A549 (cell line): ENCODE data around the gene CACNA1C.
"Not testable (repeated sequence)": the region's sequence is repeated elsewhere in the genome, so short reads cannot be mapped to it uniquely, and the experiment has no call there.

ENCODE experiments used
- CEBPB ChIP-seq, 2 experiments: fragments of >200 bp in 1 of 2; sonication (Bioruptor Twin) in 1 of 2; formaldehyde crosslinking in 1 of 2; IDR thresholded peaks; 2 replicates each; pipeline ENCODE4 v1.6.1; 2012 to 2016
- CHD4 ChIP-seq: fragments of 200-600 bp; sonication (generic); IDR thresholded peaks from 2 replicates; pipeline ENCODE4 v1.6.1; 2016; ENCODE audit warnings: antibody characterized with exemption, mild to moderate bottlenecking, borderline replicate concordance
- JUN ChIP-seq, 2 experiments: fragments of >200 bp; sonication (Bioruptor Twin); formaldehyde crosslinking; IDR thresholded peaks; 2 replicates in 1 of 2; 3 replicates in 1 of 2; pipeline ENCODE4 v1.6.1; 2016 to 2017
- POLR2A ChIP-seq: IDR thresholded peaks from 2 replicates; pipeline ENCODE4 v1.6.1; 2012; ENCODE audit warnings: mild to moderate bottlenecking, low read length
- RAD21 ChIP-seq, 2 experiments: fragments of >200 bp in 1 of 2; sonication (Bioruptor Twin) in 1 of 2; formaldehyde crosslinking in 1 of 2; IDR thresholded peaks in 1 of 2; conservative IDR thresholded peaks in 1 of 2; 2 replicates in 1 of 2; 3 replicates in 1 of 2; pipeline ENCODE4 v1.6.1; 2012 to 2018; ENCODE audit warnings: inconsistent platforms in 1 of 2
- TF ChIP-seq, protein P1 (sequence below): fragments of 250-450 bp; sonication (Bioruptor Pico); IDR thresholded peaks from 2 replicates; pipeline ENCODE4 v1.5.0; 2021; ENCODE audit warnings: mild to moderate bottlenecking, moderate library complexity, borderline replicate concordance
- TF ChIP-seq, protein P2 (sequence below): fragments of >200 bp; sonication (Bioruptor Twin); formaldehyde crosslinking; IDR thresholded peaks from 3 replicates; pipeline ENCODE4 v1.5.1; 2016
- TF ChIP-seq, protein P3 (sequence below): fragments of >200 bp; sonication (Bioruptor Twin); formaldehyde crosslinking; IDR thresholded peaks from 2 replicates; pipeline ENCODE4 v1.6.1; 2016

DNA sequence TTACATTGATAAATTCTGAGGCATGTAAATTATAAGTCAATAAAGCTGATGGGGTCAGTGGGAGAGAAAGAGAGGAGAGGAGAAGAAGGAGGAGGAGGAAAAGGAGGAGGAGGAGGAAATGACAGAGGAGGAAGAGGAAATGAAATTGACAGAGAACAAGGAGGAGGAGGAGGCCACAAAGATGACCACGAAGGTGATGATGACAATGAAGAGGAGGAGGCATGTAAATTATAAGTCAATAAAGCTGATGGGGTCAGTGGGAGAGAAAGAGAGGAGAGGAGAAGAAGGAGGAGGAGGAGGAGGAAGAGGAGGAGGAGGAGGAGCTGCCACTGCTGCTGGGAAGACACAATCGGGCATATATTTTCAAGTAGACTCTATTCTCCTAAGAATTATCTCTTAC lies 438.6 kb downstream of the CACNA1C start:
- TF ChIP-seq, protein P1, sequence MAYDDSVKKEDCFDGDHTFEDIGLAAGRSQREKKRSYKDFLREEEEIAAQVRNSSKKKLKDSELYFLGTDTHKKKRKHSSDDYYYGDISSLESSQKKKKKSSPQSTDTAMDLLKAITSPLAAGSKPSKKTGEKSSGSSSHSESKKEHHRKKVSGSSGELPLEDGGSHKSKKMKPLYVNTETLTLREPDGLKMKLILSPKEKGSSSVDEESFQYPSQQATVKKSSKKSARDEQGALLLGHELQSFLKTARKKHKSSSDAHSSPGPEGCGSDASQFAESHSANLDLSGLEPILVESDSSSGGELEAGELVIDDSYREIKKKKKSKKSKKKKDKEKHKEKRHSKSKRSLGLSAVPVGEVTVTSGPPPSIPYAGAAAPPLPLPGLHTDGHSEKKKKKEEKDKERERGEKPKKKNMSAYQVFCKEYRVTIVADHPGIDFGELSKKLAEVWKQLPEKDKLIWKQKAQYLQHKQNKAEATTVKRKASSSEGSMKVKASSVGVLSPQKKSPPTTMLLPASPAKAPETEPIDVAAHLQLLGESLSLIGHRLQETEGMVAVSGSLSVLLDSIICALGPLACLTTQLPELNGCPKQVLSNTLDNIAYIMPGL (CRISPR knock-in tag), result not testable (repeated sequence)
- TF ChIP-seq, protein P2, sequence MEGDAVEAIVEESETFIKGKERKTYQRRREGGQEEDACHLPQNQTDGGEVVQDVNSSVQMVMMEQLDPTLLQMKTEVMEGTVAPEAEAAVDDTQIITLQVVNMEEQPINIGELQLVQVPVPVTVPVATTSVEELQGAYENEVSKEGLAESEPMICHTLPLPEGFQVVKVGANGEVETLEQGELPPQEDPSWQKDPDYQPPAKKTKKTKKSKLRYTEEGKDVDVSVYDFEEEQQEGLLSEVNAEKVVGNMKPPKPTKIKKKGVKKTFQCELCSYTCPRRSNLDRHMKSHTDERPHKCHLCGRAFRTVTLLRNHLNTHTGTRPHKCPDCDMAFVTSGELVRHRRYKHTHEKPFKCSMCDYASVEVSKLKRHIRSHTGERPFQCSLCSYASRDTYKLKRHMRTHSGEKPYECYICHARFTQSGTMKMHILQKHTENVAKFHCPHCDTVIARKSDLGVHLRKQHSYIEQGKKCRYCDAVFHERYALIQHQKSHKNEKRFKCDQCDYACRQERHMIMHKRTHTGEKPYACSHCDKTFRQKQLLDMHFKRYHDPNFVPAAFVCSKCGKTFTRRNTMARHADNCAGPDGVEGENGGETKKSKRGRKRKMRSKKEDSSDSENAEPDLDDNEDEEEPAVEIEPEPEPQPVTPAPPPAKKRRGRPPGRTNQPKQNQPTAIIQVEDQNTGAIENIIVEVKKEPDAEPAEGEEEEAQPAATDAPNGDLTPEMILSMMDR, result not testable (repeated sequence)
- TF ChIP-seq RAD21 (conservative IDR thresholded peaks at IDR 0.05 in 1 of 2, IDR thresholded peaks at IDR 0.05 in 1 of 2); CHD4; CEBPB (IDR thresholded peaks at IDR 0.05); POLR2A; JUN (IDR thresholded peaks at IDR 0.05): not testable (repeated sequence)
- TF ChIP-seq, protein P3, sequence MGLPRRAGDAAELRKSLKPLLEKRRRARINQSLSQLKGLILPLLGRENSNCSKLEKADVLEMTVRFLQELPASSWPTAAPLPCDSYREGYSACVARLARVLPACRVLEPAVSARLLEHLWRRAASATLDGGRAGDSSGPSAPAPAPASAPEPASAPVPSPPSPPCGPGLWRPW, result not testable (repeated sequence)
